Measurements from ENCODE around the gene BARD1. TPM values are rescaled to one million over a fixed set of nuclear protein-coding genes. Genes with fewer than 3 reads are reported as not detected.

The BARD1 gene
- total and polyA plus RNA-seq, 2 of the 8 experiments (the other 6 are each of a cell fraction or from before 2014, with no cell fraction given): 11.1 to 29.8 TPM

DNA sequence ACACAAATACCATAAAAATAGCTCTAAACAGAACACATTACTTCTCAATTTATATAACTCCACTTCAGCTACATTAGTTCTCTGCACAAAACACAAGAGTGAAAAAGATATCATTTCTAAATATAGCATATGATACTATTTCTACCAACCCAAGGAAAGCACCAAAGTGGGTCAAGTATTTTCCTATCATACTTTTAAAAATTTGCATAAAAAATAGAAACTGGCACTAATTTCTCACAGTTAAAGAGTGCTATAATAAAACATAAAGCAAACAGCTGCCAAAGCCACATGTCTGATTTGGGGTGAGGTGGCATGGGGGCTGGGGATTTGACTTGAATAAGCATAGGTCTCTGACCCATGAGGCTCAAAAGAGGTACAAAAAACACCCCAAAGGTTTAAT is 61.5 kb downstream of the BARD1 start:
- Histone ChIP-seq H3K9me3 (ENCODE audit: insufficient read depth in 2 of 2, low read depth in 1 of 2, low read length in 1 of 2) (no peaks in the 10 kb centered on the region), H2BK20ac (ENCODE audit: low read length) (no peak overlapping the region), H2AFZ (ENCODE audit: low read length) (no peak overlapping the region), H4K5ac (ENCODE audit: insufficient read length, low read depth, low read length) (no peak overlapping the region), H2BK12ac (ENCODE audit: low read depth, low read length) (no peak overlapping the region), H2BK5ac (ENCODE audit: low read depth, low read length) (no peak overlapping the region), H2BK15ac (ENCODE audit: low read length) (no peak overlapping the region), H3K79me2 (ENCODE audit: control insufficient read depth in 1 of 2, insufficient read depth in 2 of 2, low read length in 2 of 2) (peaks cover 0 to 3% of the 10 kb centered on the region in 2 experiments; a peak in 2 of 4 replicates), H3K56ac (replicated peaks; ENCODE audit: insufficient read length, low read depth, low read length) (no peak overlapping the region), H4K20me1 (replicated peaks in 1 of 2; ENCODE audit: control insufficient read depth in 1 of 2, insufficient read depth in 2 of 2, low read length in 2 of 2) (peaks cover 0 to 1% of the 10 kb centered on the region in 2 experiments), H3K79me1 (ENCODE audit: low read depth, low read length) (no peaks in the 10 kb centered on the region; the same call in 1 of the 2 replicates), H3K4me3 (ENCODE audit: extremely low read depth in 1 of 4, insufficient read depth in 2 of 4, low read depth in 3 of 4, low read length in 4 of 4) (no peak overlapping the region), H3K4me1 (replicated peaks in 1 of 4; ENCODE audit: control insufficient read depth in 3 of 4, insufficient read depth in 4 of 4, low read length in 3 of 4) (no peaks in the 10 kb centered on the region), H3K36me3 (ENCODE audit: control insufficient read depth in 2 of 4, insufficient read depth in 4 of 4, low read length in 3 of 4) (peaks cover 5 to 62% (median 16%) of the 10 kb centered on the region in 4 experiments; a peak in 7 of 8 replicates), H3K4me2 (ENCODE audit: insufficient read depth in 1 of 2, low read depth in 2 of 2, low read length in 2 of 2) (no peak overlapping the region), H2AK5ac (ENCODE audit: low read depth, low read length) (no peak overlapping the region), H3K18ac (ENCODE audit: extremely low read depth, low read length) (no peak overlapping the region), H3K27me3 (replicated peaks in 1 of 4; ENCODE audit: control insufficient read depth in 3 of 4, extremely low read depth in 1 of 4, insufficient read depth in 3 of 4, low read length in 3 of 4) (no peaks in the 10 kb centered on the region), H3K23me2 (ENCODE audit: low read depth, low read length) (no peaks in the 10 kb centered on the region), H4K91ac (replicated peaks; ENCODE audit: insufficient read length, low read length) (no peak overlapping the region), H3K27ac (ENCODE audit: low read depth, low read length) (no peak overlapping the region), H2BK120ac (replicated peaks; ENCODE audit: low read depth, low read length) (no peak overlapping the region), H3K4ac (replicated peaks; ENCODE audit: insufficient read length, low read depth, low read length) (no peak overlapping the region), H4K8ac (ENCODE audit: extremely low read depth, insufficient read depth, low read length) (no peak overlapping the region), H3K14ac (ENCODE audit: insufficient read length) (no peak overlapping the region), H3K23ac (ENCODE audit: insufficient read length) (no peak overlapping the region), H3K9ac (replicated peaks in 1 of 4; ENCODE audit: extremely low read depth in 1 of 4, low read depth in 3 of 4, low read length in 3 of 4) (no peak overlapping the region)
- DNase-seq (ENCODE audit: low read depth in 1 of 2, low spot score in 2 of 2): no peak
- TF ChIP-seq JUN (IDR thresholded peaks at IDR 0.05; ENCODE audit: low read depth, low read length) (no peak), SP2 (IDR thresholded peaks at IDR 0.05; ENCODE audit: low read length) (no peak), CEBPB (IDR thresholded peaks at IDR 0.05; ENCODE audit: low read depth, low read length) (no peak), RFX5 (IDR thresholded peaks at IDR 0.05; ENCODE audit: borderline replicate concordance, low read depth, low read length) (no peak), BRCA1 (IDR thresholded peaks at IDR 0.05; ENCODE audit: low read depth, low read length) (no peak), HDAC2 (IDR thresholded peaks at IDR 0.05; ENCODE audit: borderline replicate concordance in 1 of 2, low read depth in 2 of 2, low read length in 2 of 2) (no peak), BACH1 (IDR thresholded peaks at IDR 0.05; ENCODE audit: low read length) (no peak), POU5F1 (IDR thresholded peaks at IDR 0.05; ENCODE audit: low read depth, low read length) (no peak), SP1 (IDR thresholded peaks at IDR 0.05; ENCODE audit: low read depth, low read length) (no peak)
- TF ChIP-seq, protein P1, sequence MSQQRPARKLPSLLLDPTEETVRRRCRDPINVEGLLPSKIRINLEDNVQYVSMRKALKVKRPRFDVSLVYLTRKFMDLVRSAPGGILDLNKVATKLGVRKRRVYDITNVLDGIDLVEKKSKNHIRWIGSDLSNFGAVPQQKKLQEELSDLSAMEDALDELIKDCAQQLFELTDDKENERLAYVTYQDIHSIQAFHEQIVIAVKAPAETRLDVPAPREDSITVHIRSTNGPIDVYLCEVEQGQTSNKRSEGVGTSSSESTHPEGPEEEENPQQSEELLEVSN (IDR thresholded peaks at IDR 0.05): no peak
- CTCF ChIA-PET (ENCODE audit: partially characterized antibody): no interaction called here
- no peak for FAIRE-seq
- POLR2A ChIA-PET (ENCODE audit: partially characterized antibody): no interaction called here
